Neutrophil (primary cell): ENCODE data around the gene BEND7.
"Not testable (repeated sequence)": the region's sequence is repeated elsewhere in the genome, so short reads cannot be mapped to it uniquely, and the experiment has no call there.

Experiments
- H3K27ac ChIP-seq: fragments of 200-600 bp; sonication (generic); 2 replicates; pipeline ENCODE4 v1.5.1; 2016; ENCODE audit warnings: mild to moderate bottlenecking, moderate library complexity
- H3K27me3 ChIP-seq: fragments of 200-600 bp; sonication (generic); 2 replicates; pipeline ENCODE4 v1.6.0; 2016; ENCODE audit warnings: mild to moderate bottlenecking
- H3K36me3 ChIP-seq: fragments of 200-600 bp; sonication (generic); 2 replicates; pipeline ENCODE4 v1.5.1; 2017
- H3K4me1 ChIP-seq, 2 experiments: fragments of 200-600 bp in 1 of 2; sonication (generic) in 1 of 2; 1 replicate in 1 of 2; 2 replicates in 1 of 2; pipeline versions ENCODE4 v1.5.1 to v1.6.1; 2013 to 2016; ENCODE audit warnings: low read depth in 1 of 2, low read length in 1 of 2, mild to moderate bottlenecking in 1 of 2, moderate library complexity in 1 of 2; ENCODE audit not compliant: control insufficient read depth in 1 of 2, insufficient read depth in 1 of 2
- H3K4me3 ChIP-seq, 2 experiments: fragments of 200-600 bp in 1 of 2; sonication (generic) in 1 of 2; 1 replicate in 1 of 2; 2 replicates in 1 of 2; pipeline ENCODE4 v1.5.1; 2013 to 2016; ENCODE audit warnings: low read depth in 1 of 2, low read length in 1 of 2, mild to moderate bottlenecking in 1 of 2, moderate library complexity in 1 of 2
- H3K9me3 ChIP-seq: fragments of 200-600 bp; sonication (generic); 2 replicates; pipeline ENCODE4 v1.5.1; 2016
- TF ChIP-seq, protein P1 (sequence below): fragments of 200-600 bp; sonication (generic); IDR thresholded peaks from 2 replicates; pipeline ENCODE4 v1.5.1; 2016; ENCODE audit warnings: antibody characterized with exemption

Gene BEND7

DNA sequence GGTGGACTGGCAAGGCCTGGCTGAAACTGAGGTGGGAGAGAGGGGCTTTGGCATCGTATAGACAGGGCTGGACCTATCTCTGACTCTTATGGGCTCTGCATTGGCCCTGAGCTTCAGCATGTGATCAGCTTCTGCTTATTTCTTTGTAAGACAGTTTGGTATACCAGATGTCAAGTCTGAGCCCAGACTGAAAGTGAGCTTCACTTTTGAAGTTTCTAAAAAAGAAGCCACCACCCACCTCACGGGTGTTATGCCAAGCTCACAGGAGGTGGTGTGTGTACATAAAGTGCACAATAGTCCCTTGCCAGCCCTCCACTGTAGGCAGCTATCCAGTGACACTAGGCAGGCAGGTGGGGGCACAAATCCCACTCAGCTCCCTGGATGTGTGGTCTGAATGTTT, 112.1 kb downstream of the BEND7 start:
- Histone ChIP-seq H3K27ac (no peak overlapping the region), H3K4me1 (no peaks in the 10 kb centered on the region), H3K4me3 (no peak overlapping the region), H3K9me3 (no peaks in the 10 kb centered on the region), H3K36me3 (no peaks in the 10 kb centered on the region), H3K27me3 (no peaks in the 10 kb centered on the region)
- TF ChIP-seq, protein P1, sequence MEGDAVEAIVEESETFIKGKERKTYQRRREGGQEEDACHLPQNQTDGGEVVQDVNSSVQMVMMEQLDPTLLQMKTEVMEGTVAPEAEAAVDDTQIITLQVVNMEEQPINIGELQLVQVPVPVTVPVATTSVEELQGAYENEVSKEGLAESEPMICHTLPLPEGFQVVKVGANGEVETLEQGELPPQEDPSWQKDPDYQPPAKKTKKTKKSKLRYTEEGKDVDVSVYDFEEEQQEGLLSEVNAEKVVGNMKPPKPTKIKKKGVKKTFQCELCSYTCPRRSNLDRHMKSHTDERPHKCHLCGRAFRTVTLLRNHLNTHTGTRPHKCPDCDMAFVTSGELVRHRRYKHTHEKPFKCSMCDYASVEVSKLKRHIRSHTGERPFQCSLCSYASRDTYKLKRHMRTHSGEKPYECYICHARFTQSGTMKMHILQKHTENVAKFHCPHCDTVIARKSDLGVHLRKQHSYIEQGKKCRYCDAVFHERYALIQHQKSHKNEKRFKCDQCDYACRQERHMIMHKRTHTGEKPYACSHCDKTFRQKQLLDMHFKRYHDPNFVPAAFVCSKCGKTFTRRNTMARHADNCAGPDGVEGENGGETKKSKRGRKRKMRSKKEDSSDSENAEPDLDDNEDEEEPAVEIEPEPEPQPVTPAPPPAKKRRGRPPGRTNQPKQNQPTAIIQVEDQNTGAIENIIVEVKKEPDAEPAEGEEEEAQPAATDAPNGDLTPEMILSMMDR, result no peak

DNA sequence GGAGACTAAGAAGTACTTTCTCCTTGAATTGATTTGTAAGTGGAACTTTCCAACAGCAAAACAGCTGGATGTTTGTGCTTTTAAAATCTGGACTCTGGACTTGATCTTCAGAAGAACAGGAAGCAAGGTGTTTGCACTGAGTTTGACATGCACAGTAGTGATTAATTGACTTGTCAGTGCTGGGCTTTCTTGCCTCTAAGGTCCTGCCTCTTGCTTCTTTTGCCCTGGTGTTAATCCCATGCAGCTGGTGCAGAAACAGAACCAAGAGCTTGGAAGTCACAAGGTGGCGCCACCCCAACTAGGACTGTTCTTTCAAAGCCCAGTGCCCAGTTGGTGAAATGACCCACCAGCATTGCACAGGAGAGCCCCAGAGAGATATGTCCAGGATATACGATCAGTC, 114.0 kb downstream of the BEND7 start:
- H3K36me3 ChIP-seq, result no peaks in the 10 kb centered on the region
- H3K9me3 ChIP-seq, result no peaks in the 10 kb centered on the region
- H3K27me3 ChIP-seq, result no peaks in the 10 kb centered on the region
- H3K4me3 ChIP-seq, result no peak overlapping the region
- H3K4me1 ChIP-seq, result no peaks in the 10 kb centered on the region
- H3K27ac ChIP-seq, result no peak overlapping the region
- TF ChIP-seq, protein P1, result no peak

DNA sequence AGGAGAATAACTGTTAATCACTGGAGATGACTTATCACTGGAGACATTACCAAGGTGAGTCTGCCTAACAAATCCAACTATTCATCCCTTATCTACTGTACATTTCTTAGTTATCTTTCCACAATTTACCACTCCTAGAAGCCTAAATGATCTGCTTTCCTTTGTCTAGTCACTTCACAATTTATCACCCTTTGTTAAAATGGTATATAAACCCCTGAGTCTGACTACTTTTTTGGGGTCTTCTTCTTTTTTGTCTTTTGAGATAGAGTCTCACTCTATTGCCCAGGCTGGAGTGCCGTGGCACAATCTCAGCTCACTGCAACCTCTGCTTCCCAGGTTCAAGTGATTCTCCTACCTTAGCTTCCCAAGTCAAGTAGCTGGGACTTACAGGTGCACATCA, 114.7 kb downstream of the BEND7 start:
- Histone ChIP-seq H3K27me3 (no peaks in the 10 kb centered on the region), H3K4me1 (no peaks in the 10 kb centered on the region), H3K9me3 (no peaks in the 10 kb centered on the region), H3K4me3 (no peak overlapping the region), H3K36me3 (no peaks in the 10 kb centered on the region), H3K27ac (no peak overlapping the region)
- TF ChIP-seq, protein P1, result no peak

DNA sequence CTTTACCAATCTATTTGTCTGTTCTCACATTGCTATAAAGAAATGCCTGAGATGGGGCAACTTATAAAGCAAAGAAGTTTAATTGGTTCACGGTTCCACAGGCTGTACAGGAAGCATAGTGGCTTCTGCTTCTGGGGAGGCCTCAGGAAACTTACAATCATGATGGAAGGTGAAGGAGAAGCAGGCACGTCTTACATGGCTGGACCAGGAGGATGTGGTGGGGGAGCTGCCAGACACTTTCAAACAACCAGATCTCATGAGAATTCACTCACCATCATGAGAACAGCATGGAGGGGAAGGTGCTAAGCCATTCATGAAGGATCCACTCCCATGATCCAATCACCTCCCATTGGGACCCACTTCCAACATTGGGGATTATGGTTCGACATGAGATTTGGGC, 115.9 kb downstream of the BEND7 start:
- no peak overlapping the region for H3K4me3 ChIP-seq

DNA sequence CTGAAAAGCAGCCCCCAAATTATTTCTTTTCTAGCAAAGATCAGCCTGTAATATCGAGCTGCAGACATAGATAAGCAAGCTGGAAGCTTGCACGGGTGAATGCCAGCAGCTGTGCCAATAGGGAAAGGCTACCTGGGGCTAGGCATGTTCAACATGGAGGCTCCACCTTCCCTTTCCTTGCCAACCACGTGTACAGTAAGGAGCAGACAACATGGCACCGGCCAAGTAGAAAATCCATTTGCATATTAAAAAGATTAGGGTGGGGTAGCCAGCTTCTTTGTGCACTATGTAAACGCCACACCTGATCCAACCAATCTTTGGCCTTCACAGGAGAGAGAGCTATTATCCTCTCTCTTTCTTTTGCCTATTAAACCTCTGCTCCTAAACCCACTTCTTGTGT, 124.0 kb downstream of the BEND7 start:
- H3K4me3 ChIP-seq, result no peak overlapping the region
- no peaks in the 10 kb centered on the region for H3K27me3 ChIP-seq
- H3K9me3 ChIP-seq, result no peaks in the 10 kb centered on the region
- H3K36me3 ChIP-seq, result no peaks in the 10 kb centered on the region
- no peaks in the 10 kb centered on the region for H3K4me1 ChIP-seq
- no peak overlapping the region for H3K27ac ChIP-seq
- TF ChIP-seq, protein P1, result no peak

More for the DNA sequence above, 115.9 kb downstream of the BEND7 start:
- Histone ChIP-seq H3K27me3 (no peaks in the 10 kb centered on the region), H3K36me3 (no peaks in the 10 kb centered on the region), H3K4me1 (no peaks in the 10 kb centered on the region), H3K9me3 (no peaks in the 10 kb centered on the region), H3K27ac (no peak overlapping the region)
- TF ChIP-seq, protein P1, result no peak

DNA sequence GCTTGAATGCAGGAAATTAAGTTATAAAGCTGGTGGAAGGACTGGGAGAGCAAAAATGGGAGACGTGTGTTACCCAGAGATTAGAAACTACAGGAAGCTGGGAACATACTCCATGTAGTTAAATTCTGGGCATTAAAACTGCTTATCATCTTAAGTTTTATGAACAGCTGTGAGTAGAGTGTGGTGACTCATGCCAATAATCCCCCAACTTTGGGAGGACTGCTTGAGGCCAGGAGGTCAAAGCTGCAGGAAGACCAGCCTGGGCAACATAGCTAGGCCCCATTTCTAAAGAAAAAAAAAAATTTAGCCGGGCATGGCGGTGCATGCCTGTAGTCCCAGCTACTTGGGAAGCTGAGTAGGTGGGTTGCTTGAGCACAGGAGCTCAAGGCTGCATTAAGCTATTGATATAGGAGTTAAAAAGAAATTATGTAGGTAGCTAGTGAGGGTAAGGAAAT, 124.5 kb downstream of the BEND7 start:
- H3K9me3 ChIP-seq, result no peaks in the 10 kb centered on the region
- no peaks in the 10 kb centered on the region for H3K36me3 ChIP-seq
- TF ChIP-seq, protein P1, result no peak
- no peaks in the 10 kb centered on the region for H3K4me1 ChIP-seq
- H3K27ac ChIP-seq, result no peak overlapping the region
- no peak overlapping the region for H3K4me3 ChIP-seq
- no peaks in the 10 kb centered on the region for H3K27me3 ChIP-seq

DNA sequence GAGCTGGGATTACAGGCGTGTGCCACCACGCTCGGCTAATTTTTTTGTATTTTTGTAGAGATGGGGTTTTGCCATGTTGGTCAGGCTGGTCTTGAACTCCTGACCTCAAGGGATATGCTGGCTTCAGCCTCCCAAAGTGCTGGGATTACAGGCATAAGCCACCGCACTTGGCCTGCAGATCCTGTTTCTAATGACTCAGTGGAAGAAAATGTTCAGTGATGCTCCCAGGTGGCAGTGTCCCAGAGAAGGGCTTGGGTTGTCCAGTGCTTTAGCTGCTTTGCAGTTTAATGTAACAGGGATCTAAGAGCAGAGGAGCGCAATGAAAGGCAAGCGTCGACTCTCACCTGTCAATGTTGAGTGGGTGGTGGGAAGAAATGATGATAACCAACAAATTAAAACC, 125.4 kb downstream of the BEND7 start:
- H3K36me3 ChIP-seq, H3K9me3 ChIP-seq, H3K27ac ChIP-seq, H3K4me3 ChIP-seq, H3K4me1 ChIP-seq, H3K27me3 ChIP-seq: not testable (repeated sequence)
